ENCODE results near the gene GPR162. TPM values are rescaled to one million over a fixed set of nuclear protein-coding genes. Genes with fewer than 3 reads are reported as not detected.

GPR162 gene
- total and polyA plus RNA-seq, 4 donors = 0.59 to 2.4 (median 1.7) TPM

DNA sequence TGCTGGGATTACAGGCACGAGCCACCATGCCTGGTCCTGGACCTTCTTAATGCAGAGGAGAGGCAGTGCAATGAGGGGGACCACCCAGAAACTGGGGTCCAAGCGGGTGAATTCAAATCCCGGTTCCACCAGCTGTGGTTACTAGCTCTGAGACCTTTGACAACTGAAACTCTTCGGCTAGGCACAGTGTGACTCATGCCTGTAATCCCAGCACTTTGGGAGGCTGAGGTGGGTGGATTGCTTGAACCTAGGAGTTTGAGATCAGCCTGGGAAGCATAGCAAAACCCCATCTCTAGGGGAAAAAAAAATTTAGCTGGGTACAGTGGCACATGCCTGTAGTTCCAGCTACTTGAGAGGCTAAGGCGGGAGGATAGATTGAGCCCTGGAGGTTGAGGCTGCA, 37.3 kb upstream of the GPR162 start (continued):
- TF ChIP-seq, protein P1, sequence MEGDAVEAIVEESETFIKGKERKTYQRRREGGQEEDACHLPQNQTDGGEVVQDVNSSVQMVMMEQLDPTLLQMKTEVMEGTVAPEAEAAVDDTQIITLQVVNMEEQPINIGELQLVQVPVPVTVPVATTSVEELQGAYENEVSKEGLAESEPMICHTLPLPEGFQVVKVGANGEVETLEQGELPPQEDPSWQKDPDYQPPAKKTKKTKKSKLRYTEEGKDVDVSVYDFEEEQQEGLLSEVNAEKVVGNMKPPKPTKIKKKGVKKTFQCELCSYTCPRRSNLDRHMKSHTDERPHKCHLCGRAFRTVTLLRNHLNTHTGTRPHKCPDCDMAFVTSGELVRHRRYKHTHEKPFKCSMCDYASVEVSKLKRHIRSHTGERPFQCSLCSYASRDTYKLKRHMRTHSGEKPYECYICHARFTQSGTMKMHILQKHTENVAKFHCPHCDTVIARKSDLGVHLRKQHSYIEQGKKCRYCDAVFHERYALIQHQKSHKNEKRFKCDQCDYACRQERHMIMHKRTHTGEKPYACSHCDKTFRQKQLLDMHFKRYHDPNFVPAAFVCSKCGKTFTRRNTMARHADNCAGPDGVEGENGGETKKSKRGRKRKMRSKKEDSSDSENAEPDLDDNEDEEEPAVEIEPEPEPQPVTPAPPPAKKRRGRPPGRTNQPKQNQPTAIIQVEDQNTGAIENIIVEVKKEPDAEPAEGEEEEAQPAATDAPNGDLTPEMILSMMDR (IDR thresholded peaks at IDR 0.05; ENCODE audit: low read depth, low read length, missing input control) = no peak
- TF ChIP-seq HNF4G (IDR thresholded peaks at IDR 0.05) (no peak), GABPA (IDR thresholded peaks at IDR 0.05 in 1 of 2, conservative IDR thresholded peaks at IDR 0.05 in 1 of 2) (no peak)

DNA sequence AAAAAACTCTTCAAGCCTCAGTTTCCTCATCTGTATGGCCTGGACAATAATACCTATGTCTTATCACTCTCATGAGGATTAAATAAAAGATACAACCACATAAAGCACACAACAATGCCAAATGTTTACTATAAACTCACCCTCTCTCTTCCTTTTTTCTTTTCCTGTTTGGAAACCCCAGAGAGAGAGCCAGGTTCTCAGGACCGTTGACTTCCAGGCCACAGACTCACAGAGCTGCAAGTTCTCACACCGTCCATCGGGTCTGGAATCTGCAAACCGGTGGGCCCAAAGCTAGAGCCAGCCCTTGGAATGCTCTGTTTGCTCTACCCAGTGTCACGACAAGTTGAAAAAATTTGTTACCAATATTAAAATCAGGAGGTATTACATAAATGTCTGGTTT, 36.9 kb upstream of the GPR162 start:
- H3K4me1 ChIP-seq (ENCODE audit: control insufficient read depth in 4 of 4, insufficient read depth in 4 of 4, low read length in 3 of 4) = peaks cover 0 to 14% (median 7%) of the 10 kb centered on the region in 4 donors
- H3K27me3 ChIP-seq (ENCODE audit: control insufficient read depth in 4 of 4, insufficient read depth in 4 of 4, low read length in 3 of 4) = no peaks in the 10 kb centered on the region
- H3K9me3 ChIP-seq (ENCODE audit: control insufficient read depth in 4 of 4, low read length in 3 of 4) = no peaks in the 10 kb centered on the region
- no peaks in the 10 kb centered on the region for H3K36me3 ChIP-seq (ENCODE audit: control insufficient read depth in 4 of 4, insufficient read depth in 3 of 4, low read depth in 1 of 4, low read length in 3 of 4)
- TF ChIP-seq RXRA (IDR thresholded peaks at IDR 0.05) (no peak), RAD21 (IDR thresholded peaks at IDR 0.05) (no peak), YY1 (IDR thresholded peaks at IDR 0.05) (no peak), EGR1 (IDR thresholded peaks at IDR 0.05; ENCODE audit: low read depth in 2 of 2) (no peak)
- H3K27ac ChIP-seq (ENCODE audit: low read depth in 1 of 2, low read length in 2 of 2) = no peak overlapping the region
- WGBS = 65% methylated on average over 5 of the region's 5 CpGs
- H3K4me3 ChIP-seq (ENCODE audit: low read depth in 1 of 3, low read length in 3 of 3) = no peak overlapping the region
- H3K9ac ChIP-seq (ENCODE audit: low read depth in 1 of 2, low read length in 2 of 2) = no peak overlapping the region
- DNase-seq (ENCODE audit: low spot score) = no peak

DNA sequence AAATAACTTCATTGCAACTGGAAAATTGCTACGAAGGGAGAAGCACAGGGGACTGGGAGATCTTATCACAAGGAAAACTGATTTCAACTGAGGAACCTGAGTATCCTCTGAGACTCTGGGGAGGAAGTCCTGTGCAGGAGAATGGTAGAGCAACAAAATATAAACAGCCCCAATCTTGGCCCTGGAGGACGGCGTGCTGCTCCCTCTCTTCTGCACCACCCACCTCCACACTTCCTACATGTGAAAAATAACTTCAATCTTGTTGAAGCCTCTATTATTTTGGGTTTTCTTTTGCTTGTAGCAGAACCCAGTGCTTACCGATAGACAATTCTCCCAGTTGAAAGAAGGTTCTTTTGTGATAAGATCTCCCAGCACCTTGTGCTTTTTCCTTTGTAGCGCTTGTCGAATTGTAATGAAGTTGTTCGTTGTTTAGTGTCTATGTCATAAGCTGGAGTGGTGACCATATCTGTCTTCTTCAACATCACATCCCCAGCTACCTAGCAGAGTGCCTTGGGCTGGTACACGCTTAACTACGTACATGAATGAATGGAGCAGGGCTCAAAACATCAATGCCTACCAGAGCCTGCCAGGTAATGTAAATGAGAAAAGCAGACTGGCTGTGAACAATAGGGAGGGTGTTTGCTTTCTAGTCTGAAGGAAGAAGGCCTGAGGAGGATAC, 35.1 kb upstream of the GPR162 start:
- WGBS = 82% methylated on average over 9 of the region's 9 CpGs
- no peak for DNase-seq (ENCODE audit: low spot score)

More for the DNA sequence above, 35.1 kb upstream of the GPR162 start:
- H3K27me3 ChIP-seq (ENCODE audit: control insufficient read depth in 4 of 4, insufficient read depth in 4 of 4, low read length in 3 of 4) = no peaks in the 10 kb centered on the region
- TF ChIP-seq, protein P2, sequence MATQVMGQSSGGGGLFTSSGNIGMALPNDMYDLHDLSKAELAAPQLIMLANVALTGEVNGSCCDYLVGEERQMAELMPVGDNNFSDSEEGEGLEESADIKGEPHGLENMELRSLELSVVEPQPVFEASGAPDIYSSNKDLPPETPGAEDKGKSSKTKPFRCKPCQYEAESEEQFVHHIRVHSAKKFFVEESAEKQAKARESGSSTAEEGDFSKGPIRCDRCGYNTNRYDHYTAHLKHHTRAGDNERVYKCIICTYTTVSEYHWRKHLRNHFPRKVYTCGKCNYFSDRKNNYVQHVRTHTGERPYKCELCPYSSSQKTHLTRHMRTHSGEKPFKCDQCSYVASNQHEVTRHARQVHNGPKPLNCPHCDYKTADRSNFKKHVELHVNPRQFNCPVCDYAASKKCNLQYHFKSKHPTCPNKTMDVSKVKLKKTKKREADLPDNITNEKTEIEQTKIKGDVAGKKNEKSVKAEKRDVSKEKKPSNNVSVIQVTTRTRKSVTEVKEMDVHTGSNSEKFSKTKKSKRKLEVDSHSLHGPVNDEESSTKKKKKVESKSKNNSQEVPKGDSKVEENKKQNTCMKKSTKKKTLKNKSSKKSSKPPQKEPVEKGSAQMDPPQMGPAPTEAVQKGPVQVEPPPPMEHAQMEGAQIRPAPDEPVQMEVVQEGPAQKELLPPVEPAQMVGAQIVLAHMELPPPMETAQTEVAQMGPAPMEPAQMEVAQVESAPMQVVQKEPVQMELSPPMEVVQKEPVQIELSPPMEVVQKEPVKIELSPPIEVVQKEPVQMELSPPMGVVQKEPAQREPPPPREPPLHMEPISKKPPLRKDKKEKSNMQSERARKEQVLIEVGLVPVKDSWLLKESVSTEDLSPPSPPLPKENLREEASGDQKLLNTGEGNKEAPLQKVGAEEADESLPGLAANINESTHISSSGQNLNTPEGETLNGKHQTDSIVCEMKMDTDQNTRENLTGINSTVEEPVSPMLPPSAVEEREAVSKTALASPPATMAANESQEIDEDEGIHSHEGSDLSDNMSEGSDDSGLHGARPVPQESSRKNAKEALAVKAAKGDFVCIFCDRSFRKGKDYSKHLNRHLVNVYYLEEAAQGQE (IDR thresholded peaks at IDR 0.05) = no peak
- H3K27ac ChIP-seq (ENCODE audit: low read depth in 1 of 2, low read length in 2 of 2) = no peak overlapping the region
- H3K9ac ChIP-seq (ENCODE audit: low read depth in 1 of 2, low read length in 2 of 2) = no peak overlapping the region
- H3K36me3 ChIP-seq (ENCODE audit: control insufficient read depth in 4 of 4, insufficient read depth in 3 of 4, low read depth in 1 of 4, low read length in 3 of 4) = no peaks in the 10 kb centered on the region
- H3K4me3 ChIP-seq (ENCODE audit: low read depth in 1 of 3, low read length in 3 of 3) = no peak overlapping the region
- H3K4me1 ChIP-seq (ENCODE audit: control insufficient read depth in 4 of 4, insufficient read depth in 4 of 4, low read length in 3 of 4) = peaks cover 0 to 3% (median 0%) of the 10 kb centered on the region in 4 donors
- H3K9me3 ChIP-seq (ENCODE audit: control insufficient read depth in 4 of 4, low read length in 3 of 4) = no peaks in the 10 kb centered on the region
